ENCODE data around the gene TNIK.

- TF ChIP-seq CTCF (conservative IDR thresholded peaks at IDR 0.05; ENCODE audit: low read depth in 2 of 2) (no peak), REST (IDR thresholded peaks at IDR 0.05; ENCODE audit: unreplicated experiment) (no peak), ETS1 (IDR thresholded peaks at IDR 0.05) (no peak), EZH2phosphoT487 (IDR thresholded peaks at IDR 0.05; ENCODE audit: unreplicated experiment) (no peak), JUNB (IDR thresholded peaks at IDR 0.05; ENCODE audit: unreplicated experiment) (no peak), POLR2AphosphoS5 (IDR thresholded peaks at IDR 0.05; ENCODE audit: low read depth) (no peak), NANOG (IDR thresholded peaks at IDR 0.05; ENCODE audit: borderline replicate concordance) (no peak), EZH2 (IDR thresholded peaks at IDR 0.05; ENCODE audit: low read depth, unreplicated experiment) (no peak), CREB1 (CRISPR knock-in tag; IDR thresholded peaks at IDR 0.05; ENCODE audit: low read depth) (no peak), ZNF462 (CRISPR knock-in tag; IDR thresholded peaks at IDR 0.05) (no peak)
These were observed 86.5 kb downstream of the TNIK start for GRCh38 chr3:171373711-171374110.
